ENCODE measurements around the gene SCFD2. TPM values are rescaled to one million over a fixed set of nuclear protein-coding genes. Genes with fewer than 3 reads are reported as not detected.

SCFD2 gene
- polyA plus RNA-seq, 1 donor from 2014 or later: 5.0 TPM

- TF ChIP-seq TAF1 (IDR thresholded peaks at IDR 0.05; ENCODE audit: low read depth) (no peak), RAD21 (conservative IDR thresholded peaks at IDR 0.05) (no peak), POLR2AphosphoS5 (IDR thresholded peaks at IDR 0.05) (no peak), EP300 (conservative IDR thresholded peaks at IDR 0.05; ENCODE audit: poor library complexity, severe bottlenecking) (no peak), REST (IDR thresholded peaks at IDR 0.05; ENCODE audit: borderline replicate concordance) (no peak), MXI1 (conservative IDR thresholded peaks at IDR 0.05; ENCODE audit: poor library complexity, severe bottlenecking) (no peak), SMC3 (conservative IDR thresholded peaks at IDR 0.05; ENCODE audit: poor library complexity) (no peak), EZH2 (IDR thresholded peaks at IDR 0.05; ENCODE audit: borderline replicate concordance, insufficient read depth, low read length, poor library complexity, severe bottlenecking) (no peak)
- TF ChIP-seq, protein P1, sequence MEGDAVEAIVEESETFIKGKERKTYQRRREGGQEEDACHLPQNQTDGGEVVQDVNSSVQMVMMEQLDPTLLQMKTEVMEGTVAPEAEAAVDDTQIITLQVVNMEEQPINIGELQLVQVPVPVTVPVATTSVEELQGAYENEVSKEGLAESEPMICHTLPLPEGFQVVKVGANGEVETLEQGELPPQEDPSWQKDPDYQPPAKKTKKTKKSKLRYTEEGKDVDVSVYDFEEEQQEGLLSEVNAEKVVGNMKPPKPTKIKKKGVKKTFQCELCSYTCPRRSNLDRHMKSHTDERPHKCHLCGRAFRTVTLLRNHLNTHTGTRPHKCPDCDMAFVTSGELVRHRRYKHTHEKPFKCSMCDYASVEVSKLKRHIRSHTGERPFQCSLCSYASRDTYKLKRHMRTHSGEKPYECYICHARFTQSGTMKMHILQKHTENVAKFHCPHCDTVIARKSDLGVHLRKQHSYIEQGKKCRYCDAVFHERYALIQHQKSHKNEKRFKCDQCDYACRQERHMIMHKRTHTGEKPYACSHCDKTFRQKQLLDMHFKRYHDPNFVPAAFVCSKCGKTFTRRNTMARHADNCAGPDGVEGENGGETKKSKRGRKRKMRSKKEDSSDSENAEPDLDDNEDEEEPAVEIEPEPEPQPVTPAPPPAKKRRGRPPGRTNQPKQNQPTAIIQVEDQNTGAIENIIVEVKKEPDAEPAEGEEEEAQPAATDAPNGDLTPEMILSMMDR (IDR thresholded peaks at IDR 0.05; ENCODE audit: poor library complexity, severe bottlenecking): no peak
- Histone ChIP-seq H3K9ac (ENCODE audit: low read length) (no peak overlapping the region), H3K79me2 (replicated peaks; ENCODE audit: insufficient read depth, low read length) (no peaks in the 10 kb centered on the region), H3K27me3 (ENCODE audit: insufficient read depth, low read depth, low read length) (no peaks in the 10 kb centered on the region), H4K20me1 (ENCODE audit: insufficient read depth) (no peaks in the 10 kb centered on the region), H3K4me3 (ENCODE audit: low read length) (no peak overlapping the region), H2AFZ (ENCODE audit: low read depth, low read length) (no peak overlapping the region), H3K4me2 (ENCODE audit: low read length) (no peak overlapping the region), H3K36me3 (ENCODE audit: insufficient read depth, low read length) (no peaks in the 10 kb centered on the region), H3K27ac (ENCODE audit: low read length) (no peak overlapping the region), H3F3A (ENCODE audit: insufficient read depth, low read length, poor library complexity, severe bottlenecking) (no peaks in the 10 kb centered on the region), H3K9me3 (ENCODE audit: low read length) (no peaks in the 10 kb centered on the region), H3K9me2 (ENCODE audit: insufficient read depth, low read length) (no peaks in the 10 kb centered on the region)
Observed at GRCh38 chr4:52874948-52875347, 490.9 kb downstream of the SCFD2 start.

- Histone ChIP-seq H3K9ac (ENCODE audit: low read length) (no peak overlapping the region), H3F3A (ENCODE audit: insufficient read depth, low read length, poor library complexity, severe bottlenecking) (no peaks in the 10 kb centered on the region), H3K4me2 (ENCODE audit: low read length) (no peak overlapping the region), H3K79me2 (replicated peaks; ENCODE audit: insufficient read depth, low read length) (no peaks in the 10 kb centered on the region), H2AFZ (ENCODE audit: low read depth, low read length) (no peak overlapping the region), H3K27me3 (ENCODE audit: insufficient read depth, low read depth, low read length) (no peaks in the 10 kb centered on the region), H4K20me1 (ENCODE audit: insufficient read depth) (no peaks in the 10 kb centered on the region), H3K36me3 (ENCODE audit: insufficient read depth, low read length) (no peaks in the 10 kb centered on the region), H3K4me3 (ENCODE audit: low read length) (no peak overlapping the region), H3K9me3 (ENCODE audit: low read length) (no peaks in the 10 kb centered on the region), H3K9me2 (ENCODE audit: insufficient read depth, low read length) (no peaks in the 10 kb centered on the region), H3K27ac (ENCODE audit: low read length) (no peak overlapping the region)
- TF ChIP-seq SMC3 (conservative IDR thresholded peaks at IDR 0.05; ENCODE audit: poor library complexity) (no peak), MXI1 (conservative IDR thresholded peaks at IDR 0.05; ENCODE audit: poor library complexity, severe bottlenecking) (no peak), RAD21 (conservative IDR thresholded peaks at IDR 0.05) (no peak), EZH2 (IDR thresholded peaks at IDR 0.05; ENCODE audit: borderline replicate concordance, insufficient read depth, low read length, poor library complexity, severe bottlenecking) (no peak), TAF1 (IDR thresholded peaks at IDR 0.05; ENCODE audit: low read depth) (no peak), POLR2AphosphoS5 (IDR thresholded peaks at IDR 0.05) (no peak), REST (IDR thresholded peaks at IDR 0.05; ENCODE audit: borderline replicate concordance) (no peak), EP300 (conservative IDR thresholded peaks at IDR 0.05; ENCODE audit: poor library complexity, severe bottlenecking) (no peak)
- TF ChIP-seq, protein P1 (IDR thresholded peaks at IDR 0.05; ENCODE audit: poor library complexity, severe bottlenecking): no peak
Observed at GRCh38 chr4:52873861-52874343, 492.0 kb downstream of the SCFD2 start.
